Upper lobe of left lung (tissue), 6 donors: ENCODE data around the gene TAGLN3. TPM values are rescaled to one million over a fixed set of nuclear protein-coding genes. Genes with fewer than 3 reads are reported as not detected.
A peak's percentile ranks its signal among the peaks of the same experiment; 100 is the strongest.

Experiments used
- ATAC-seq, 2 donors: fragments of 200-7000 bp; cut with Tn5 transposase; one replicate each; pipeline ENCODE4 v1.9.1; 2022; ENCODE audit warnings: mild to moderate bottlenecking in 2 of 2, moderate library complexity in 2 of 2; ENCODE audit not compliant: low FRiP score in 2 of 2
- DNase-seq, 2 donors: peaks; one replicate each; pipeline ENCODE4 v3.0.0-alpha.2; 2019 to 2020
- H3K27ac ChIP-seq, 4 donors: fragments of 200-600 bp; sonication (generic); one replicate each; pipeline ENCODE4 v1.5.1; 2016 to 2019
- H3K27me3 ChIP-seq, 4 donors: fragments of 200-600 bp; sonication (generic); one replicate each; pipeline ENCODE4 v1.5.1; 2017 to 2019
- H3K36me3 ChIP-seq, 4 donors: fragments of 200-600 bp; sonication (generic); one replicate each; pipeline ENCODE4 v1.5.1; 2016 to 2019
- H3K4me1 ChIP-seq, 4 donors: fragments of 200-600 bp; sonication (generic); one replicate each; pipeline ENCODE4 v1.5.1; 2018 to 2019
- H3K4me3 ChIP-seq, 4 donors: fragments of 200-600 bp; sonication (generic); one replicate each; pipeline ENCODE4 v1.5.1; 2017 to 2019; ENCODE audit warnings: mild to moderate bottlenecking in 2 of 4, moderate library complexity in 1 of 4
- H3K9me3 ChIP-seq, 4 donors: fragments of 200-600 bp; sonication (generic); one replicate each; pipeline ENCODE4 v1.5.1; 2018 to 2019
- EP300 ChIP-seq, 4 donors: sonication (generic); formaldehyde crosslinking; IDR thresholded peaks; one replicate each; pipeline ENCODE4 v1.5.1; 2017; ENCODE audit warnings: antibody characterized with exemption in 4 of 4, control low read depth in 2 of 4
- POLR2A ChIP-seq, 4 donors: fragments of 450-650 bp; IDR thresholded peaks; one replicate each; pipeline ENCODE4 v1.5.1; 2016 to 2017; ENCODE audit warnings: antibody characterized with exemption in 4 of 4, mild to moderate bottlenecking in 2 of 4
- POLR2AphosphoS5 ChIP-seq, 2 donors: sonication (generic); formaldehyde crosslinking; IDR thresholded peaks; one replicate each; pipeline ENCODE4 v1.5.1; 2017; ENCODE audit warnings: antibody characterized with exemption in 2 of 2
- whole genome bisulfite sequencing, 2 donors: methylation state at CpG; one replicate each; pipeline ENCODE4 v1.1.5; 2017 to 2018; 5-methylcytosine and 5-hydroxymethylcytosine counted together
- total RNA-seq, 6 donors: library from RNA; depleted of rRNA in 4 of 6; stranded (reverse); fragments of >200 nt in 4 of 6; gene quantifications; one replicate each; pipeline versions ENCODE4 v1.1.0 to v1.2.1, GENCODE V29; 2016 to 2021
- TF ChIP-seq, protein P1 (sequence below), 6 experiments: fragments of 450-650 bp in 4 of 6; fragments of 200-600 bp in 2 of 6; sonication (generic) in 2 of 6; IDR thresholded peaks; one replicate each; pipeline ENCODE4 v1.5.1; 2016 to 2019; ENCODE audit warnings: antibody characterized with exemption in 6 of 6
- donor health status: DM: no; HTN: no; CAD: no; lungs with moderate emphysema.
- donor health status: DM: no; HTN: yes; CAD: no; lungs with severe emphysema.

Gene TAGLN3
- total RNA-seq, 6 donors from 2014 or later, result 1.5 TPM; not detected in 5

DNA sequence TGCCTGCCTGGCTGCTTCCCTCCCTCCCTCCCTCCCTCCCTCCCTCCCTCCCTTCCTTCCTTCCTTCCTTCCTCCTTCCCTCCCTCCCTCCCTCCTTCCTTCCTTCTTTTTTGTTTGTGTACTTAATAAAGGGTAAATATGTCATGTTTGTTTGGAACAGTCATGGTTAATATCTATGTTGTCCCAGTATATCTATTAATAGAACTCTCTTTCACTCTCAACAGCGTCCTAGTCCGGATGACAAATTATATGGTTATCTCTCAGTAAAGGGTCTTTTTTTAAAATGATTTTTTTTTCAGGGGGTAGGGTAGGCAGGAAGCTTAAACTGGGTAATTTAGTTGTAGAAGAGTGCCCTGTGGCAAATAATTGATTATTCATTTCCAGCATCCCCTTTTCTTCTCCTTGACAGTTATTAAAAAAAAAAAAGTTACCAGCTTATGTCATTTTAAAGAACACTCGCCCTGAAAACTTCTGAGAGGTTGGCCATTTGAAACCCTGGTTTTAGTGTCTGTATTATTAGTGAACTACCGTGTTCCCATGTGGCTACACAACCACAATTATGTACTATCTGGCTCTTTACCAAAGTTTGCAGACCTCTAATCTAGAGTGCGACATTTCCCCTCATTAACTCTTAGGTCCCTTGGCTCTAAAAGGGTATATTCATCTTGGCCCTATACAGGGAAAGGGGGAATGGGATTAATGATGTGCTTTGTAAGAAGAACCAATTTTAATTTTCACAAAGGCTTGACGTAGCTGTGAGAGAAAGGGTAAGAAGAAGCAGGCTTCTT lies 13.7 kb downstream of the TAGLN3 start:
- no peak for DNase-seq
- Histone ChIP-seq H3K4me1 (peaks cover 0 to 15% (median 7%) of the 10 kb centered on the region in 4 donors), H3K4me3 (no peak overlapping the region), H3K27me3 (no peaks in the 10 kb centered on the region), H3K27ac (no peak overlapping the region), H3K9me3 (no peaks in the 10 kb centered on the region), H3K36me3 (no peaks in the 10 kb centered on the region)
- TF ChIP-seq POLR2A (IDR thresholded peaks at IDR 0.05) (no peak), POLR2AphosphoS5 (IDR thresholded peaks at IDR 0.05) (no peak), EP300 (IDR thresholded peaks at IDR 0.05) (no peak)
- TF ChIP-seq, protein P1, sequence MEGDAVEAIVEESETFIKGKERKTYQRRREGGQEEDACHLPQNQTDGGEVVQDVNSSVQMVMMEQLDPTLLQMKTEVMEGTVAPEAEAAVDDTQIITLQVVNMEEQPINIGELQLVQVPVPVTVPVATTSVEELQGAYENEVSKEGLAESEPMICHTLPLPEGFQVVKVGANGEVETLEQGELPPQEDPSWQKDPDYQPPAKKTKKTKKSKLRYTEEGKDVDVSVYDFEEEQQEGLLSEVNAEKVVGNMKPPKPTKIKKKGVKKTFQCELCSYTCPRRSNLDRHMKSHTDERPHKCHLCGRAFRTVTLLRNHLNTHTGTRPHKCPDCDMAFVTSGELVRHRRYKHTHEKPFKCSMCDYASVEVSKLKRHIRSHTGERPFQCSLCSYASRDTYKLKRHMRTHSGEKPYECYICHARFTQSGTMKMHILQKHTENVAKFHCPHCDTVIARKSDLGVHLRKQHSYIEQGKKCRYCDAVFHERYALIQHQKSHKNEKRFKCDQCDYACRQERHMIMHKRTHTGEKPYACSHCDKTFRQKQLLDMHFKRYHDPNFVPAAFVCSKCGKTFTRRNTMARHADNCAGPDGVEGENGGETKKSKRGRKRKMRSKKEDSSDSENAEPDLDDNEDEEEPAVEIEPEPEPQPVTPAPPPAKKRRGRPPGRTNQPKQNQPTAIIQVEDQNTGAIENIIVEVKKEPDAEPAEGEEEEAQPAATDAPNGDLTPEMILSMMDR (IDR thresholded peaks at IDR 0.05), result no peak
- 50 to 51% methylated on average over 6 of the region's 6 CpGs for WGBS, 2 donors
- no peak for ATAC-seq

DNA sequence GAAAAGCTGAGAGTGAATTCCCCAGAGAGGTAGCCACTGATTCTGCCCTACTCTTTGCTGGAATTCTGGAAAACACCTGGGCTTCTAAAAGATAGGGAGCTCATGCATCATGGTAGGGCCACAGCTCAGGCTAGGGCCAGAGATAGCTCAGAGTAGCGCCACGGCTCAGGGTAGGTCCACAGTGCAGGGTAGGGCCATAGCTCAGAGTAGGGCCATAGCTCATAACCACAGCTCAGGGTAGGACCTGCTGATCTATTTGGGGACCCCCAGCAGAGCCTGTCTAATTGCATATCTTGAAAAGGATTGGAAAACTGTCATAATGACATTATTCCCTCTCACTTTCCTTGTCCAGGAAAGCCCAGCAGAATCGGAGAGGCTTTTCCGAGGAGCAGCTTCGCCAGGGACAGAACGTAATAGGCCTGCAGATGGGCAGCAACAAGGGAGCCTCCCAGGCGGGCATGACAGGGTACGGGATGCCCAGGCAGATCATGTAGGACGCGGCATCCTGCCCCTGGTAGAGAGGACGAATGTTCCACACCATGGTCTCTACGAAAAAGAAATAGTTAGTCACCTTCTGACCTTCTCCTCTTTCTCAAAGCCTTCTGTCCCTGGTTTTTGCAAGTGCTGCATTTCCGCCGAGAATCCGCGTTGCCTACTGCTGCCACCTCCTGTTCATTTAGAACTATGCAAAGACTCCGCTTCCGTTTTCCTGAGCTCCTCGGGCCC lies 14.5 kb downstream of the TAGLN3 start:
- Histone ChIP-seq H3K4me3 (no peak overlapping the region), H3K4me1 (peaks cover 0 to 15% (median 7%) of the 10 kb centered on the region in 4 donors), H3K36me3 (no peaks in the 10 kb centered on the region), H3K27ac (no peak overlapping the region), H3K27me3 (no peaks in the 10 kb centered on the region), H3K9me3 (no peaks in the 10 kb centered on the region)
- 40 to 48% methylated on average over 19 of the region's 19 CpGs for WGBS, 2 donors
- TF ChIP-seq EP300 (IDR thresholded peaks at IDR 0.05) (no peak), POLR2AphosphoS5 (IDR thresholded peaks at IDR 0.05) (no peak), POLR2A (IDR thresholded peaks at IDR 0.05) (no peak)
- TF ChIP-seq, protein P1 (IDR thresholded peaks at IDR 0.05), result peak; percentile 18 to 62 (median 49)
- DNase-seq (peak in 1 of 2 donors; percentile 53), ATAC-seq (peak; percentile 71 to 88)

DNA sequence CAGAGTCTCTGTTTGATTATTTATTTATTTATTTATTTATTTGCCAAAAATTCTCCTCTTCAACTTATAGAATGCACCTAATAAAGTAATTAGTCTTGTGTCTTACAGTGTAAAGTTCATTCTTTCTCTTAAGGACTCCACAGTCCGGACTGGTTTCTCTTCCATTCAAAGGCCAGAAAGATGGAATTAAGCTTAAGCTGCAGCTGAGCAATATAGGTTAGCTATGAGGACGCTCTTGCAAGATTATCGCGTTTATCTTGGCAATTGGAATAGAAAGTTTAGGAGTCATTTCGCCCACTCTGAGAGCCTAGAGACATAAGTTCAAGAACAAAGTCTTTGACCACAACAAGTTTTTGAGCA lies 15.0 kb downstream of the TAGLN3 start:
- 60 to 62% methylated on average over 5 of the region's 5 CpGs for WGBS, 2 donors
- ATAC-seq, result peak in 1 of 2 donors; percentile 14
- H3K9me3 ChIP-seq, result no peaks in the 10 kb centered on the region

DNA sequence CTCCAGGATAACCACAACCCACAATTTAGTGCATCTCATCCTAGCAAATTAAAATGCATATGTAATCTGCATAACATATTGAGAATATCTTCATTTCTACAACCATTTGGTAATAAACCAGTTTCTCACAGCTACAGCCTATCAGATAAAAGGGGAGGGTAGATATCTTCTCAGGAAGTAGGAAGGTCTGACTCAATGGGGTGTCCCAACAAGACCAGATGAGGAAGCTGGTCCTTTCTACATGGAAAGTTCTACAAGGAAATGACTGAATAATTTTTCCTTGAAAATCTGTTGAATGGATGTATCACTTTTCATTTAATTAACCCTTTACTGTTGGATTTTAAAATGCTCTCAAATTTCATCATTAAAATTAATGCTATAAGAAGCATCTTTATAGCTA lies 18.4 kb downstream of the TAGLN3 start:
- ATAC-seq (no peak), DNase-seq (no peak)
- no peaks in the 10 kb centered on the region for H3K27me3 ChIP-seq
- H3K4me1 ChIP-seq, result peaks cover 0 to 15% (median 7%) of the 10 kb centered on the region in 4 donors
- H3K27ac ChIP-seq, result no peak overlapping the region
- H3K36me3 ChIP-seq, result no peaks in the 10 kb centered on the region
- no peaks in the 10 kb centered on the region for H3K9me3 ChIP-seq
- TF ChIP-seq, protein P1 (IDR thresholded peaks at IDR 0.05), result no peak
- no peak for TF ChIP-seq EP300 (IDR thresholded peaks at IDR 0.05)
- no peak for TF ChIP-seq POLR2AphosphoS5 (IDR thresholded peaks at IDR 0.05)
- H3K4me3 ChIP-seq, result no peak overlapping the region

More for the DNA sequence above, 15.0 kb downstream of the TAGLN3 start:
- Histone ChIP-seq H3K4me3 (no peak overlapping the region), H3K4me1 (peaks cover 0 to 15% (median 7%) of the 10 kb centered on the region in 4 donors), H3K27ac (no peak overlapping the region), H3K27me3 (no peaks in the 10 kb centered on the region), H3K36me3 (no peaks in the 10 kb centered on the region)
- DNase-seq, result no peak
- TF ChIP-seq POLR2A (IDR thresholded peaks at IDR 0.05), result no peak
- TF ChIP-seq EP300 (IDR thresholded peaks at IDR 0.05), result no peak
- TF ChIP-seq POLR2AphosphoS5 (IDR thresholded peaks at IDR 0.05), result no peak
- TF ChIP-seq, protein P1 (IDR thresholded peaks at IDR 0.05), result no peak
